ENCODE results near the gene OLFML3.
"Not testable (repeated sequence)": the region's sequence is repeated elsewhere in the genome, so short reads cannot be mapped to it uniquely, and the experiment has no call there.

The OLFML3 gene

DNA sequence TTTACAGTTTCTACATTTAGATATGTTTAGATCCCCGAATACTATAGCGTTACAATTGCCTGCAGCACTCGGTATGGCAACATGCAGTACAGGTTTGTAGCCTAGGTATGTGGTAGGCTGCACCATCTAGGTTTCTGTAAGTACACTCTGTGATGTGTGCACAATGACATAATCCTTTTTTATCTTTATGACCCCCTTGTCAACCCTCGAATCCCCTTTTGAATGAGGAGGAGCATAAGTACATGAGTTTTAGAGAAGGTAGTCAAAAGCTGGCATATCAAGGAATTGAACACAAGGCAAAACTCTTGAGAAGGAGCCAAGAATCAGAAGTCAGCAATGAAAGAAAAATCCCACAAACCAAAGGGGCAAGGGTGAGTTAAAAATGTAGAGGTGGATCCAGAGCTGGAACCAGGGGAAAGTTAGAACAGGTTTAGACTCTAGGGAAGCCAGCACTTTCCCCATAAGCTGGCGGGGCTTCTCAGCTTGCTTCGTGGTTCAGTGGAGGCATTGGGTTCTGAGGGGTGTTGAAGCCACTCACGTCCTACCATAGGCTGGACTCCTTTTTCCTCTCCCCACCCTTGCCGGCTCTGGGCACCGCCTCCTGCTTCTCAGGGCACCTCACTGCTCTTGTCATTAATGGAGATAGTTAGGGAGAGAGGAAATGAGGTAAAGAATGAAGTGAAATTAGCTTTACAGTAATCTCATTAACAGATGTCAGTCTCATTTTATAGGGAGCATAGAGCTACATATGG is 31.3 kb downstream of the OLFML3 start:
- H3K36me3 ChIP-seq (ENCODE audit: control insufficient read depth, insufficient read depth, low read length) = no peaks in the 10 kb centered on the region
- DNase-seq (ENCODE audit: extremely low read depth, insufficient read length) = no peak
- no peaks in the 10 kb centered on the region for H3K27me3 ChIP-seq (replicated peaks; ENCODE audit: control insufficient read depth, insufficient read depth, low read length)
- TF ChIP-seq, protein P1, sequence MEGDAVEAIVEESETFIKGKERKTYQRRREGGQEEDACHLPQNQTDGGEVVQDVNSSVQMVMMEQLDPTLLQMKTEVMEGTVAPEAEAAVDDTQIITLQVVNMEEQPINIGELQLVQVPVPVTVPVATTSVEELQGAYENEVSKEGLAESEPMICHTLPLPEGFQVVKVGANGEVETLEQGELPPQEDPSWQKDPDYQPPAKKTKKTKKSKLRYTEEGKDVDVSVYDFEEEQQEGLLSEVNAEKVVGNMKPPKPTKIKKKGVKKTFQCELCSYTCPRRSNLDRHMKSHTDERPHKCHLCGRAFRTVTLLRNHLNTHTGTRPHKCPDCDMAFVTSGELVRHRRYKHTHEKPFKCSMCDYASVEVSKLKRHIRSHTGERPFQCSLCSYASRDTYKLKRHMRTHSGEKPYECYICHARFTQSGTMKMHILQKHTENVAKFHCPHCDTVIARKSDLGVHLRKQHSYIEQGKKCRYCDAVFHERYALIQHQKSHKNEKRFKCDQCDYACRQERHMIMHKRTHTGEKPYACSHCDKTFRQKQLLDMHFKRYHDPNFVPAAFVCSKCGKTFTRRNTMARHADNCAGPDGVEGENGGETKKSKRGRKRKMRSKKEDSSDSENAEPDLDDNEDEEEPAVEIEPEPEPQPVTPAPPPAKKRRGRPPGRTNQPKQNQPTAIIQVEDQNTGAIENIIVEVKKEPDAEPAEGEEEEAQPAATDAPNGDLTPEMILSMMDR (IDR thresholded peaks at IDR 0.05; ENCODE audit: insufficient read depth, low read length, poor library complexity, severe bottlenecking) = no peak
- H3K4me3 ChIP-seq (replicated peaks; ENCODE audit: low read depth, low read length) = no peak overlapping the region

DNA sequence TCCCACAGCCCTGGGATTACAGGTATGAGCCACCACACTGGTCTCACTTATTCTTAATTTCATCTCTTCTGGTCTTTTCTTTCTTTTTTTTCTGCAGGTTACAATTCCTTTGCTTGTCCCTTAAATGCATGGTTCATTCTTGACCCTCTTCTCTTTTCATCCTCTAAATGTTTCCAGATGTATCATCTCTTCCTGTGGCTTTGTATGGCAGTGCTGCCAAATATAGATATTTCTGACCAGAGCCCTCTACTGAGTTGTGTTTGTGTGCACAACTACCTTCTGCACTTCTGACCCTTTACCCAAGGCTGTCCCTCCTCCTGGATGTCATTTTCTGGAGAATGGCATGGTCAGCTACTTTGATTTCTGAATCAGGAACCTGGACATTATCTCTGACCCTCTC is 32.5 kb downstream of the OLFML3 start:
- DNase-seq (ENCODE audit: extremely low read depth, insufficient read length) = no peak
- TF ChIP-seq, protein P1 (IDR thresholded peaks at IDR 0.05; ENCODE audit: insufficient read depth, low read length, poor library complexity, severe bottlenecking) = no peak
- Histone ChIP-seq H3K4me3 (replicated peaks; ENCODE audit: low read depth, low read length) (no peak overlapping the region), H3K36me3 (ENCODE audit: control insufficient read depth, insufficient read depth, low read length) (no peaks in the 10 kb centered on the region), H3K27me3 (replicated peaks; ENCODE audit: control insufficient read depth, insufficient read depth, low read length) (no peaks in the 10 kb centered on the region)

- TF ChIP-seq, protein P1 (IDR thresholded peaks at IDR 0.05; ENCODE audit: insufficient read depth, low read length, poor library complexity, severe bottlenecking) = no peak
- Histone ChIP-seq H3K4me3 (replicated peaks; ENCODE audit: low read depth, low read length) (no peak overlapping the region), H3K27me3 (replicated peaks; ENCODE audit: control insufficient read depth, insufficient read depth, low read length) (no peaks in the 10 kb centered on the region; the same call in 1 of the 2 replicates), H3K36me3 (ENCODE audit: control insufficient read depth, insufficient read depth, low read length) (no peaks in the 10 kb centered on the region)
- no peak for DNase-seq (ENCODE audit: extremely low read depth, insufficient read length)
Measured at GRCh38 chr1:114015075-114015474, 35.8 kb downstream of the OLFML3 start.

DNA sequence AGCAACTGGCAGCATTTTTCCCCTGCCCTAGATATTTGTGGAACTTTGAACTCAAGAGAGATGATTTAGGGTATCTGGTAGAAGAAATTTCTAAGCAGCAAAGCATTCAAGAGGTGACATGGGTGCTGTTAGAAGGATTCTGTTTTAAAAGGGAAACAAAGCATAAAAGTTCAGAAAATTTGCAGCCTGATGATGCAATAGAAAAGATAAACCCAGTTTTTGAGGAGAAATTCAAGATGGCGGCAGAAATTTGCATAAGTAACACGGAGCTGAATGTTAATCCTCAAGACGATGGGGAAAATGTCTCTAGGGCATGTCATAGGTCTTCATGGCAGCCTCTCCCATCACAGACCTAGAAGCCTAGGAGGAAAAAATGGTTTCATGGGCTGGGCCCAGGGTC is 40.5 kb downstream of the OLFML3 start:
- H3K27me3 ChIP-seq (replicated peaks; ENCODE audit: control insufficient read depth, insufficient read depth, low read length); H3K36me3 ChIP-seq (ENCODE audit: control insufficient read depth, insufficient read depth, low read length); DNase-seq (ENCODE audit: extremely low read depth, insufficient read length); H3K4me3 ChIP-seq (replicated peaks; ENCODE audit: low read depth, low read length): not testable (repeated sequence)

DNA sequence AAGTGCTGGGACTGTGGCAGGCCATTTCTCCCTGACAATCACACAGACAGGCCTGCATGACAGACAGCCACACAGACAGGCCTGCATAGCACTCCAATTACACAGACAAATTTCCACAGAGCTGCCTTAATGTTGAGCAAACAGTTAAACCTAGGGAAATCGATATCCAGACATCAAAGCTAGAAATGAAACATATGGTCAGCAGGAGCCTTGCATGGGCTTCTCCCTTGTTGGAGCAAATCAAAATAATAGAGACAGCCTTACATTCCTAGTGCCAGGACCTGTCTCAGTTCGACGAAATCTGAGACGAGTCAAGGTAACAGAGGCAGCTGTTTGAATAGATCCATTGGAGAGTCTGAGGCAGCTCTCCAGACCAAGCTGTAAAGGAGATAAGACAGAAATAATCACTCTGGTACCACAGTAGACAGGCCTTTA is 42.4 kb downstream of the OLFML3 start:
- Histone ChIP-seq H3K36me3 (ENCODE audit: control insufficient read depth, insufficient read depth, low read length) (no peaks in the 10 kb centered on the region), H3K4me3 (replicated peaks; ENCODE audit: low read depth, low read length) (no peak overlapping the region), H3K27me3 (replicated peaks; ENCODE audit: control insufficient read depth, insufficient read depth, low read length) (no peaks in the 10 kb centered on the region; the same call in 1 of the 2 replicates)
- DNase-seq (ENCODE audit: extremely low read depth, insufficient read length) = no peak
- TF ChIP-seq, protein P1 (IDR thresholded peaks at IDR 0.05; ENCODE audit: insufficient read depth, low read length, poor library complexity, severe bottlenecking) = no peak

GRCh38 chr1:114022877-114023276 is 43.6 kb downstream of the OLFML3 start:
- no peak for DNase-seq (ENCODE audit: extremely low read depth, insufficient read length)
- H3K4me3 ChIP-seq (replicated peaks; ENCODE audit: low read depth, low read length) = no peak overlapping the region
- no peaks in the 10 kb centered on the region; the same call in 1 of the 2 replicates for H3K27me3 ChIP-seq (replicated peaks; ENCODE audit: control insufficient read depth, insufficient read depth, low read length)
- H3K36me3 ChIP-seq (ENCODE audit: control insufficient read depth, insufficient read depth, low read length) = no peaks in the 10 kb centered on the region
- TF ChIP-seq, protein P1 (IDR thresholded peaks at IDR 0.05; ENCODE audit: insufficient read depth, low read length, poor library complexity, severe bottlenecking) = no peak

Measured in GM06990 (cell line).